Gastroesophageal sphincter (tissue), 4 donors: ENCODE results near the gene MRPL58. TPM values are rescaled to one million over a fixed set of nuclear protein-coding genes. Genes with fewer than 3 reads are reported as not detected.
"Not testable (repeated sequence)": the region's sequence is repeated elsewhere in the genome, so short reads cannot be mapped to it uniquely, and the experiment has no call there.

Experiments used
- ATAC-seq: fragments of 150-250 bp; one replicate; pipeline ENCODE4 v1.9.1; 2016; ENCODE audit warnings: mild to moderate bottlenecking, moderate library complexity
- H3K27ac ChIP-seq, 4 donors: fragments of 200-600 bp; sonication (generic) in 3 of 4; 1 replicate in 3 of 4; 2 replicates in 1 of 4; pipeline ENCODE4 v1.5.1; 2016 to 2019
- H3K27me3 ChIP-seq: fragments of 200-600 bp; sonication (generic); one replicate; pipeline ENCODE4 v1.5.1; 2019
- H3K36me3 ChIP-seq, 2 donors: fragments of 200-600 bp; sonication (generic); one replicate each; pipeline ENCODE4 v1.5.1; 2019; ENCODE audit warnings: control low read depth in 1 of 2
- H3K4me1 ChIP-seq, 3 donors: fragments of 200-600 bp; sonication (generic); 1 replicate in 2 of 3; 2 replicates in 1 of 3; pipeline ENCODE4 v1.5.1; 2016 to 2019; ENCODE audit warnings: control low read depth in 2 of 3
- H3K4me3 ChIP-seq, 2 donors: fragments of 200-600 bp; sonication (generic); one replicate each; pipeline ENCODE4 v1.5.1; 2019; ENCODE audit warnings: mild to moderate bottlenecking in 1 of 2, moderate library complexity in 1 of 2
- H3K9me3 ChIP-seq, 3 donors: fragments of 200-600 bp; sonication (generic); one replicate each; pipeline ENCODE4 v1.5.1; 2017 to 2019; ENCODE audit warnings: control low read depth in 2 of 3
- CTCF ChIP-seq, 4 experiments: fragments of 200-600 bp in 2 of 4; fragments of 450-650 bp in 2 of 4; sonication (generic) in 1 of 4; IDR thresholded peaks; one replicate each; pipeline ENCODE4 v1.5.1; 2017 to 2019; ENCODE audit warnings: antibody characterized with exemption in 4 of 4, mild to moderate bottlenecking in 2 of 4, moderate library complexity in 2 of 4
- EP300 ChIP-seq: sonication (generic); formaldehyde crosslinking; IDR thresholded peaks from one replicate; pipeline ENCODE4 v1.6.1; 2017; ENCODE audit warnings: antibody characterized with exemption, mild to moderate bottlenecking
- POLR2A ChIP-seq, 2 donors: fragments of 450-650 bp; IDR thresholded peaks; one replicate each; pipeline ENCODE4 v1.6.1; 2017; ENCODE audit warnings: antibody characterized with exemption in 2 of 2, mild to moderate bottlenecking in 2 of 2, moderate library complexity in 1 of 2
- POLR2AphosphoS5 ChIP-seq: sonication (generic); formaldehyde crosslinking; IDR thresholded peaks from one replicate; pipeline ENCODE4 v1.6.1; 2017; ENCODE audit warnings: antibody characterized with exemption
- WGBS, 2 donors: methylation state at CpG; one replicate each; pipeline ENCODE4 v1.1.5; 2018; ENCODE audit warnings: low coverage in 1 of 2; 5-methylcytosine and 5-hydroxymethylcytosine counted together
- total RNA-seq, 4 donors: library from RNA; depleted of rRNA; stranded (reverse); fragments of >200 nt; gene quantifications; one replicate each; pipeline ENCODE4 v1.1.0, GENCODE V29; 2016

MRPL58 gene
- total RNA-seq, 4 donors from 2014 or later, result 36.6 to 112 (median 50.5) TPM

- Histone ChIP-seq H3K4me3 (no peak overlapping the region), H3K27ac (no peak overlapping the region), H3K27me3 (no peaks in the 10 kb centered on the region), H3K4me1 (peaks cover 0 to 29% (median 6%) of the 10 kb centered on the region in 3 donors), H3K36me3 (peaks cover 0 to 51% of the 10 kb centered on the region in 2 donors), H3K9me3 (no peaks in the 10 kb centered on the region)
- 50 to 80% methylated on average over 2 to 10 of the region's 12 CpGs for WGBS, 2 donors
- no peak for TF ChIP-seq POLR2AphosphoS5
- TF ChIP-seq POLR2A (IDR thresholded peaks at IDR 0.05), result no peak
- TF ChIP-seq EP300, result no peak
- TF ChIP-seq CTCF (IDR thresholded peaks at IDR 0.05), result no peak
- no peak for ATAC-seq
Measured at GRCh38 chr17:75041656-75042280, 29.3 kb downstream of the MRPL58 start.

DNA sequence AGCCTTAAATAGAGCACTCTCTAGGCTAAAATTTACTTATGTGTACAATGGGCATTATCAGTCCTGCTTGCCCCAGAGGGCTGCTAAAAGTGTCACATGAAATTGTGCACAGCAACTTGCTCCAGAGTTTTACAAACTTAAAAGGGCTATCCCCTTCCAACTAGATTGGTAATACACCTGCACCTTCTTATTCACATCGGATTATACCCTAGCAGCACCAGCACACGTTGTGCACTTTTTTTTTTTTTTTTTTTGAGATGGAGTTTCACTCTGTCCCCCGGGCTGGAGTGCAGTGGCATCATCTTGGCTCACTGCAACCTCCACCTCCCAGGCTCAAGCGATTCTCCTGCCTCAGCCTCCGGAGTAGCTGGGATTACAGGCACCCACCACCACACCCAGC, 31.3 kb downstream of the MRPL58 start:
- peaks cover 0 to 37% of the 10 kb centered on the region in 2 donors for H3K36me3 ChIP-seq
- H3K4me1 ChIP-seq, result peaks cover 0 to 39% (median 17%) of the 10 kb centered on the region in 3 donors
- not testable (repeated sequence) for H3K4me3 ChIP-seq, H3K27me3 ChIP-seq, ATAC-seq, H3K9me3 ChIP-seq, H3K27ac ChIP-seq
- WGBS, 2 donors, result 49% methylated on average over 3 of the region's 5 CpGs

GRCh38 chr17:75044716-75045115, 32.2 kb downstream of the MRPL58 start:
- H3K27me3 ChIP-seq, result no peaks in the 10 kb centered on the region
- H3K9me3 ChIP-seq, result no peaks in the 10 kb centered on the region
- peaks cover 0 to 34% of the 10 kb centered on the region in 2 donors for H3K36me3 ChIP-seq
- H3K27ac ChIP-seq, result no peak overlapping the region
- no peak for TF ChIP-seq POLR2A (IDR thresholded peaks at IDR 0.05)
- no peak for TF ChIP-seq EP300
- TF ChIP-seq CTCF (IDR thresholded peaks at IDR 0.05), result no peak
- TF ChIP-seq POLR2AphosphoS5, result no peak
- no peak overlapping the region for H3K4me3 ChIP-seq
- 78 to 87% methylated on average over 3 of the region's 7 CpGs for WGBS, 2 donors
- H3K4me1 ChIP-seq, result peaks cover 0 to 48% (median 21%) of the 10 kb centered on the region in 3 donors
- ATAC-seq, result no peak

DNA sequence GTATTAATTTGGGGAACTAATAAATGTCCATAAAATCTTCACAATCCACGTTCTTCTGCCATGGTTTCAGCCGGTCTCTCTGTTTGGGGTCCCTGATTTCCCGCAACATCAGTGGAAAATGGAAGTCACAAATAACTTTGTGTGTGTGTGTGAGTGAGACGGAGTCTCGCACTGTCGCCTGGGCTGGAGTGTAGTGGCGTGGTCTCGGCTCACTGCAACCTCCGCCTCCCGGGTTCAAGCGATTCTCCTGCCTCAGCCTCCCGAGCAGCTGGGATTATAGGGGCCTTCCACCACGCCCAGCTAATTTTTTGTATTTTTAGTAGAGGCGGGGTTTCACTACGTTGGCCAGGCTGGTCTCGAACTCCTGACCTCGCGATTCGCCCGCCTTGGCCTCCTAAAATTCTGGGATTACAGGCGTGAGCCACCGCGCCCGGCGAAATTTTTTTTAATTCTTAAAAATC, 33.5 kb downstream of the MRPL58 start:
- H3K36me3 ChIP-seq, result peaks cover 0 to 34% of the 10 kb centered on the region in 2 donors
- H3K27me3 ChIP-seq, H3K9me3 ChIP-seq, ATAC-seq: not testable (repeated sequence)
- H3K4me1 ChIP-seq, result peaks cover 0 to 49% (median 21%) of the 10 kb centered on the region in 3 donors
- peak overlapping the region; percentile 61 to 92 for H3K4me3 ChIP-seq
- peak overlapping the region; percentile 90 to 100 (median 98) for H3K27ac ChIP-seq
- WGBS, 2 donors, result 15 to 26% methylated on average over 8 to 19 of the region's 25 CpGs

DNA sequence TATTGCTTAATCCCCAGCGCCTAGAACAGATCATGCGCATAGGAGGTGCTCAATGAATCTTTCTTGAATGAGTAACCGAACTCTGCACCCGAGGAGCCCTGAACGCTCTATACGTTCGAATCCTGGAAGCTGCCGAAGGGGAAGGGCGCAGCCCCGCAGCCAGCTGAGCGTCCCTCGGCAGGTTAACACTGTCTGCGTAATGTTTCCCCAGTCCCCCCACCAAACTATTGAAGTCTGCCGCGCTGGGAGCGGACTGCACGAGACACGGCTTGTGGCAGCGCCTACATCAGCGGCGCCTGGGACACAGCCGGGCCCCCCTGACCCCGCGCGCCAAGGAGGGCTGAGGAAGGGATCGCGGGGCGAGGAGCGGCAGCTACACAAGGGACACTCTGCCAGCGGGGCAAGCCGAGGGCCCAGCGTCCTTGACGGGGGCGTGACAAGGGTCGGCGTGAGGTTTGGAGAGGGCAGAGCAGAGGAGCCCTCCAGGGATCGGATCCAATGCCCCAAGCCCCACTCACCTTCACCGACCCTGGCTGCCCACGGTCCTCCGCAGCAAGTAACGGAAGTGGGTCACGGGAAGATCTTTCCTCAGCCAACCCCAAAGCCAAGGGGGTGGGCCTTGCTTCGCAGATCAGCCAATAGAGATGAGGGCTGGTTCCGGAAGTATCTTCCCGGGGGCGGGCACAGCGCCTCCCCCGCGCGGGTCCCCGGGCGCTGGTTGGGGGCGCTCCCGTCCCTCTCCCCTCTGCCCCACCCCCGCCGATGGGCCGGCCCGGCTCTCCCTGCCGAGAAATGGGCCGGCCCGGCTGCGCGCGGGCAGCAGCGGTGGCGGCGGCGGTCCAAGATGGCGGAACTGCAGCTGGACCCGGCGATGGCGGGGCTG, 34.2 kb downstream of the MRPL58 start, which contains the start of the genes ATP5PD and KCTD2:
TSS of gene ATP5PD (minus strand) at position 563 of the 883 bp plus-strand sequence. CDS start 4,319 bp downstream, outside the sequence.
TSS of gene KCTD2 (plus strand) at position 819 of the 883 bp plus-strand sequence. CDS start at position 845, 26 bp downstream.
- Histone ChIP-seq H3K9me3 (no peaks in the 10 kb centered on the region), H3K36me3 (peaks cover 0 to 34% of the 10 kb centered on the region in 2 donors), H3K4me3 (peak within 1 kb of the TSS; percentile 61 to 92), H3K27ac (peak within 1 kb of the TSS; percentile 90 to 100 (median 98)), H3K27me3 (no peaks in the 10 kb centered on the region), H3K4me1 (peaks cover 0 to 49% (median 21%) of the 10 kb centered on the region in 3 donors)
- TF ChIP-seq POLR2AphosphoS5, result peak; percentile 99
- peak; percentile 95 to 96 for TF ChIP-seq POLR2A (IDR thresholded peaks at IDR 0.05)
- no peak for TF ChIP-seq EP300
- ATAC-seq, result peak; percentile 99
- 0% methylated on average over 1 to 13 of the region's 72 CpGs for WGBS, 2 donors

GRCh38 chr17:75047398-75048098, 35.1 kb downstream of the MRPL58 start:
- Histone ChIP-seq H3K4me1 (peaks cover 0 to 49% (median 21%) of the 10 kb centered on the region in 3 donors), H3K27me3 (no peaks in the 10 kb centered on the region), H3K4me3 (peak overlapping the region; percentile 61 to 92), H3K27ac (peak overlapping the region; percentile 90 to 100 (median 98)), H3K36me3 (peaks cover 0 to 34% of the 10 kb centered on the region in 2 donors), H3K9me3 (no peaks in the 10 kb centered on the region)
- peak; percentile 0 for ATAC-seq
- TF ChIP-seq POLR2AphosphoS5 (no peak), EP300 (no peak), CTCF (IDR thresholded peaks at IDR 0.05) (no peak)
- WGBS, 2 donors, result 0% methylated on average over 9 to 10 of the region's 38 CpGs
